Measurements from ENCODE around the gene TAAR6.
"Not testable (repeated sequence)": the region's sequence is repeated elsewhere in the genome, so short reads cannot be mapped to it uniquely, and the experiment has no call there.

Gene TAAR6

DNA sequence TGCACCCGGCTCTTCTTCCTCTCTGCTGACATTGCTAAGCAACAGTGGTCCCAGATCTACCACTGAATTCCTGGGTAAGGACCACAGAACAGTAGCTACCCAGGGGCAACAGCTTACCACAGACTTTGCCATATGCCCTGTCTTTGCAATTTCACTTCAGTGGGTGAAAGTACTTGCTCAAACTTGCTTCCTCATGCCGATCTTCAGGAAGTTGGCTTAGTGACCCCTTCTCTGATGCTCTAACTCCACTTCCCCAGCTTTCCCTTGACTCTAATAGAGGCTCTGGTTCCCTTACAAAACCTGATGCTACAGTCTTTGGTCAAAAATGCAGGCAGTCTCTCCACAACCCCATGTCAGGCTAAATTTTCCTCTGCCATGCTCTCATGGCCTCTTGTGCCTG is 22.7 kb downstream of the TAAR6 start:
- DNase-seq, result no peak

DNA sequence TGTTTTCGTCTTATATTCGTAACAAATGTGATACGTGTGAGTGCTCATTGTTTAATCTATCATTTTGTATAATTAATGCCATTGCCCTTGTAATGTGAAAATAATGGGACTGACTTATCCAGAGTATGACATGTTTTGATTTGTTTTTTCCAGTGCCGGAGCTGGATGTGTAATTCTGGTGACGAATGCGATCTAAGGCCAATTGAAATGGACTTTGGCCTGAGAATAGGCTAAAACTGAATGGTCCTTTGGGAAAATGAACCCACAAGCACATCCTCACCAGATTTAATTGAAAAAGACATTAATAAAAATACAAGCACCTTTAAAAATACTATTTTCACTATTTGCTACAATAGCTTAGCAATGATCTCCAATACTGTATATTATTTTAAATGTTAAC is 26.1 kb downstream of the TAAR6 start:
- no peak for DNase-seq

DNA sequence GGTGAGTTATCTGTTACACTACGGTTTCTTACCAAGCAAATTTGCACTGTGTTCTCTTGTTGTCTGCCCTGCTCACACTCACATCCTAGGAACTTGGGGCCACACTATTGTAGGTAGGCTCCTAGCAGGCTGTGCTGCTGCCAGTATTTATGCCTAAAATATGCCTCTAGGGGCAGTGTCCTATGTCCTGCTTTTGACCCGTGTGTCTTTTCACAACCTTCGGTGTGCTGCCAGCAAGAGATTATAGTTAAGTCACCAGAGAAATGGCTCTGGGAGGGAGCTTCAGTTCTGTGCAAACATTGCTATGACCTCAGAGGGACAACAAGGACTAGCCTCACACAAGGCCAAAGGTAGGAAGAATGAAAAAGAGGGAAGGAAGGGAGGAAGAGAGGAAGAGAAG is 28.4 kb downstream of the TAAR6 start:
- peak; percentile 14 for DNase-seq

DNA sequence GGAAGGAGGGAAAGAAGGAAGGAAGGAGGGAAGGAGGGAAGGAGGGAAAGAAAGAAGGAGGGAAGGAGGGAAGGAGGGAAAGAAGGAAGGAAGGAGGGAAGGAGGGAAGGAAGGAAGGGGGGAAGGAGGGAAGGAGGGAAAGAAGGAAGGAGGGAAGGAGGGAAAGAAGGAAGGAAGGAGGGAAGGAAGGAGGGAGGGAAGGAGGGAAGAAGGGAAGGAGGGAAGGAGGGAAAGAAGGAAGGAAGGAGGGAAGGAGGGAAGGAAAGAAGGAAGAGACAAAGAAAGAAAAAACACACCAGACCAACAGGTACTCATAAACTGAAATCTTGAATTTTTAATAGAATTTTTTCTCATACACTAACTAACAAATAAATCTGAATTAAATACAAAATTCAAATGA is 30.8 kb downstream of the TAAR6 start:
- not testable (repeated sequence) for DNase-seq

DNA sequence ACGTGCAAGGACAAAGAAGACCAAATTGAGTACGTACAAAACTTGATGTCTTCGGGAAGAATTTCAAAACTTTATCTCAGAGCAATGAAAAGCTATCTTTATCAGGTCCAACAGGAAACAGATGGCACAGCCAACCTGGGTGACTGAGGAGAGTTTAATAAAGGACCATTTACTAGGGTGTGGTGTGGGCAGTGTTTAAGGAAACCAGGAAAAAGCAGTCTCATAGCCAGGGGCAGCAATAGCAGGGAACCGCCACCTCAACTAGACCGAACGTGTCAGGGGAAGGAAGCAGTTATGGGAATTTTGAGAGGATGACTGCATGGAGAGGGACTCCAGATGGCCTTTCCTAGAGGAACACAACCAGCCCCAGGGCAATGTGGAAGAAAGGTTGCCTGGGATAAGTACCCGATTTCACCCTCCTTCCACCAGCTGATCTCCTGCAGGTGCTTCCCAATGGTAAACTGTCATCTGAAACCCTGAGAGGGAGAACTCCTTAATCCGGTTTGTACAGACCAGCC is 34.6 kb downstream of the TAAR6 start:
- DNase-seq, result no peak

DNA sequence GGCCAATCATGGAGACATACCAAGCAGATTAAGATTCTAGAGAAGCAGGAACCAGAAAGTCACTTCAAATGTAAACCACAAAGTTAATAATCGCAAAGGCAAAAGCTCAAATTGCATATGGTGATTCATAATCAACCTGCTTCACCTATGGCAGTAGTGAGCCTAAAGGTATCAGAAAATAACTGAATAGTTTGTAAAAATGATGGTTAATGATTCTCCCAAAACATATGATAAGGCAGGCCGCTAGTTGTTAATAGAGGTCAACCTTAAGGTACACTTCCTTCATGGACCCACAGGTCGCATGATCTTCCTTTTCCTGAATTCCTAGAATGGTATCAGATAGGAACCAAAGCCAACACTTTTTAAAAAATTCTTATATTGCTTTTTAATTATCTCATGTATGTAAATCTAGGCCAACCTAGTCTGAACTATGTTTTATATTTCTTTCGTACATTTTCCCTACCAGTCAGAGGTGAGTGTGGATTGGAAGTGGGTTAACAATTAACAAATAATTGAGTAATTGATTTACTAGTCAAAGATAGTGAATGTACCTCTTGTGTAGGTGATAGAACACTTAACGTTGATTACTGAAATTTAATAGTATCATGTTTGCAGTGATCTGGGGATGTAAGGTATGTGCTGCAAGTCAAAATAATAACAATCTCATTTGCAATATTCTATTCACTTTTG is 37.6 kb downstream of the TAAR6 start:
- DNase-seq, result no peak

DNA sequence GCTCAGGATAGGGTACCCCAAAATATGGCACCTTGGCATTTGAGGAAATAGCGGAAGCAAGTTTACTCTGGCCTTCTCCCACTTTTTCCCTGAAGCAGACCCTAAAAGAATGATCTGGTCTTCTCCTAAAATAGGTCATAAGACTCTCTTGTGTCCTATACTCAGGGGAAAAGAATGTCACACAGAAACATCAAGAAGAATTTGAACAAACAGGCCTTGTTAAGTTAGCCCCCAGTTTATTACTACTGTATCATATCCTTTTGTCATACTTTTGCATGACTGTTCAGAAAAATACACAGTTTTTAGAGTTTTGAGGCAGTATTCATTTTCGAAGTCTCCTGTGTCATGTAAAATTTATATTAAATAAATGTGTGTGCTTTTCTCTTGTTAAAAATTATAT is 41.5 kb downstream of the TAAR6 start:
- DNase-seq, result no peak

DNA sequence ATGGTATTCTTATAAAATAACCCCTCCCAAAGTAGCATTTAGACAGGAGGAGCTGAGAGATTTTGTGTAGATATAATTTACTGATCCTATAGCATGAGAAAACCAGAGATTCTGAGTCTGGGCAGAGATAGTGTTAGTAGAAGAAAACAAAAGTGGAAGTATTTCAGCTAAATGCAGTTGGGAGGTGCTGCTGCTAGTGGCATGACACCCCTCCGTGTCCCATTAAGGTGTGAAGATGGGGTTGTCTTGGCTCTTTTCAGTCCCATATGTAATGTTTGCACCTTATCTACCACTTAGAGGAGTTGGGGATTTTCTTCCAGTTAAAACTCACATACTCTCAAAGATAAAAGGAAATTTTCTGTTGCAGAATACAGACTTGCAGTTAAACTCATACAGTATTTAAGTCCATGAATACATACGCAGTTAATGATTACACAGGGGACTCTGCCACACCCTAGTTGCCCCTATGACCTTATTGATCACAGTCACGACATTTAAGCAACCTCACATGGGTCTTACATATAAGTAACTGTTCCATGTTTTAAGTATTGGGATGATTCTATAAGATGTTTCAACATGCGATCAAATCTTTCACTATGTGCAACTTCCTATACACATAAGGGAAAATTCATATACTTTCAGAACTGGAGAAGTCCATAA is 42.5 kb downstream of the TAAR6 start:
- no peak for DNase-seq

DNA sequence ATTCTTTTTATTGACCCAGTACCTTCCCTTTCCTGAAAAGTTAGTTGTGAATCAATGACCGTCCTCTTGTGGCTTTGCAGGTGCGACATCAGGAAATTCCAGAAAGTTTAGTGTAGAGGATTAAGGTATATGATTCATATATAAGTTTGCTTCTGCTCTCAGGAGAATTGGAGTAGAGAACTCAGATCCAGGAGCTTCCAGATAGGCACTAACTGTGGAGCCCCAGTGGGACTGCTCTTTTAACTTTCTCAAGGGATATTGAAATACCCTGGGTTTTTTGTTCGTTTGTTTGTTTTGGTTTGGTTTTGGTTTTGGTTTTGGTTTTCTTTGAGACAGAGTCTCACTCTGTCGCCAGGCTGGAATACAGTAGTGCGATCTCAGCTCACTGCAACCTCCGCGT is 44.4 kb downstream of the TAAR6 start:
- no peak for DNase-seq

DNA sequence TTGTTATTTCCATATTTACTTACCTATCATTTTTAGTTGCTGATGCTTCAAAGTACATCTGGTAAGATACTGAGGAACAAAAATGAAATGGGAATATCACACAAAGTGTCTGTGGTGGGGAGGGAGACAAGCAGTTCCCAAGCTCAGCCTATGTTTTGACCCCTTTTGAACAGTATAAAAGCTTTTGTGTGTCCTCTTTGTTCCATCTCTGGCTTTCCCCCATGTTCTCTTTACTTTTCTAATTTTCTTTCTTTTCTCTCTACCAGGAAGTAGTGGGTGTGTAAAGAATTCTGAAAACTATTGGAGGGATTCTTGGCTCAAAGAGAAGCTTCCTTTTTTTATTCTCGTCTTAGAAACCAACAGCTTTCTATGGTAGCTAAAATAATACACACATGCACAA is 46.6 kb downstream of the TAAR6 start:
- no peak for DNase-seq
